HG02981 (cell line): ENCODE data around the gene GFRA4.

Source experiments
- ATAC-seq: cut with Tn5 transposase; IDR thresholded peaks from one replicate; pipeline ENCODE4 v1.9.1; 2021; ENCODE audit warnings: mild to moderate bottlenecking, moderate library complexity; ENCODE audit not compliant: unreplicated experiment

Gene GFRA4

DNA sequence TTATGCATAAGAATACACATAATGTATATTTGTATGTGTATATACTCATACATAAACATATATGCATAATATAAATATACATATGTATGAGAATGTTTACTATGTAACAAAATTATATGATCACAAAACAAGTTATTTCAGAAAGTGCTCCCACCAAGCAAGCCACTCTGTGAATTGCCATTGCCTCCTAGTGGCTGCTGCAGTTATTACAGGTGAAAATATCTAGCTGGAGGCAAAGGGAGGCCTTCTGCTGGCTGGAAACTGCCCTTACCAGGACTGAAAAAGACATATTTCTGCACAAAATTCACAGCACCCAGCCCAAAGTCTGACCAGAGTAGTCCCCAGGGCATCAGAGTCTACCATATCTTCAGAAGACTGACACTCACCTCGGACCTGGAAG is 33.0 kb upstream of the GFRA4 start:
- ATAC-seq, result no peak

DNA sequence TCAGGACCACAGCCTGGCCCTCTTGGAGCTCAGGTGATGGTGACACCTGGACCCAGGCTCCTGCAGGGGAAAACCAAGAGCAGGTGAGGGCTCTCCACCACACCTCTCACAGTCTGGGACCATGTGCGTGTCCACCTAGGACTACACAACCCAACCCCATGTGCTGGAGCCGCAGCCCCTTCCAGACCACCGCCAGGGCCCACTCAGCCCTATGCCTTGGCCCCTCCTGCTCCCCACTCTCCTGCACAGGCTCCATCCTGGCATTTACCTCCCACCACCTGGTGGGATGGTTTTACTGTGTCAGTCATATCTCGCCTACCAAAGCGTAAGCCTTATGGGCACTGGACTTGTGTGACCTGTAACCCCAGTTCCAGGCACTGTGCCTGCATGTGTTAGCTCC is 31.7 kb upstream of the GFRA4 start:
- no peak for ATAC-seq

DNA sequence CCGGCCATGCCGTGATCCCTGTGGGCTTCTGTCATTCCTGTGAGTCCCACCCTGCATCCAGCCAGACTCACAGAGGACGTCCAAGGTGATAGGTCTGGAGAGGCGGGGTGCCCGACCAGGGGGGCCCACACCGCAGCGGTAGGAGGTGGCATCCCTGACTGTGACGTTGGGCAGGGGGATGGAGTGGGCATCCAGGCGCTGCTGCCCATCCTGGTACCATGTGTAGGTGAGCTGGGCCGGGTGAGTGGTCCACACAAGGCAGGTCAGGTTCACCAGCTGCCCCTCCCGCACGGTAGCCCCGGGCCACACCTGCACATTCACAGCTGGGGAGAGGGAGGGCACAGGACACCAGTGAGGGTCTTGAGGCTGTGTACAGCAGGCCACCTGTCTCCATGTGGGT is 30.2 kb upstream of the GFRA4 start:
- ATAC-seq, result no peak

DNA sequence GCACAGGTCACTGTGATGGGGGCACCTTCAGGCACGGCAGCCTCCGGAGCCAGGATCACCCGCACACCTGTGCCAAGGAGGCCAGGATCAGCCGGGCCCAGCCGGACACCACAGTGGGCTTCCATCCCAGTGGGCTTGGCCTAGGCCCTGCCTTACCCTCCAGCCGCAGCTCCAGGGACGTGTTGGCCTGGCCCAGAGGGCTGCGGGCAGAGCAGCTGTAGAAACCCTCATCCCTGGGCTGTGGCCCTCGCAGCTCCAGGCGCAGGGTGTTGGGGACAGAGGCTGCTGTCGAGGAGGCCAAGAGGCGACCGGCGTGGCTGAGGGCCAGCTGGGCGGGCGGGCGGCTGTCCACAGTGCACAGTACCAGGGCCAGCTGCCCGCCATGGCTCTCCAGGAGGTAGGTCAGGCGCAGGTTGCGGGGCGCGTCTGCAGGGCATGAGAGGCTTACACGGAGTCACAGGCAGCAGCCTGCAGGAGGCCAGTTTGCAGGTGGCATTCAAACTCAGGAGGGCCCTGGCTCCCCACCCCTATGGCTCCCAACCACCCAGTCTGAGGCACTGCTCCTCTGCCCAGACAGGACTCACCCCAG is 29.6 kb upstream of the GFRA4 start:
- no peak for ATAC-seq

- no peak for ATAC-seq
Measured at GRCh38 chr20:3691897-3692296, 28.7 kb upstream of the GFRA4 start.

GRCh38 chr20:3691306-3691705 is 28.1 kb upstream of the GFRA4 start:
- ATAC-seq, result no peak

GRCh38 chr20:3690413-3690812 is 27.2 kb upstream of the GFRA4 start:
- ATAC-seq, result no peak

DNA sequence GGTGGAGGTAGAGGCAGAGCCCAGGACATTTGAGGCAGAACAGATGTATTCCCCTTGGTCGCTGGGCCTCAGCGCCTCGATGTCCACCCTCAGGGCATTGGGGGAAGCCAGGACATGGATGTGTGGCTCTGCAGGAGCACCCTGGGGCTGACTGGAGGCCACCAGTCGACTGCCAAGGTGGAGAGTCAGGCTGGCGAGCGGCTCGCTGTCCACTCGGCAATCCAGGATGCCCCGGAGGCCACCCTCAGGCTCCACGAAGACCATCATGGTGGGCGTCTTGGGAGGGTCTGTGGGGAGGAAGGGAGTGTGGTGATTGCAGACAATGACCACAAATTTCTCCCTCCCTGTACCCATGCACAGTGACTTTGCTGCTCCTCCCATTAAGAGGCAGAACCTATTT is 26.8 kb upstream of the GFRA4 start:
- ATAC-seq, result no peak

GRCh38 chr20:3687655-3688054 is 24.5 kb upstream of the GFRA4 start:
- ATAC-seq, result no peak

DNA sequence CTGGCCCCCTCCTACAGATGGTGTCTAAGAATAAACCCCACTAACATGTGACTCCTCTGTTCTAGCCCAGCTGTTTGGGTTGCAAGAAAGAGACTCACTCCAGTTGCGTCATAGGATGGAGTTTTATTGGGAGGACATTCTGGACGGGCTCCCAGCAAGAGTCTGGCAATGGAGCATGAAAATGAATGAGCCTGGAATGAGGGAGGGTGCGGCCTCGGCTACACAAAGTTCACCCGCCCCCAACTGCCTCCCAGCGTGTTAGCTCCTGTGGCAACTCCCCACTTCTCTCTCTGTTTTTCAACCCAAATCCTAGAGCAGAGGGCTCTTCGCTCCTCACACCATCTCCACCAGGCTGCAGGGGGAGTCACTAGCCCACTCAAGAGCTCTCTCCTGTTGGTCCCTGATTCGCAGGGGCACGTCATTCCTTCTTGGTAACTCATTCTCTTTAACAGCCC is 23.7 kb upstream of the GFRA4 start:
- no peak for ATAC-seq

DNA sequence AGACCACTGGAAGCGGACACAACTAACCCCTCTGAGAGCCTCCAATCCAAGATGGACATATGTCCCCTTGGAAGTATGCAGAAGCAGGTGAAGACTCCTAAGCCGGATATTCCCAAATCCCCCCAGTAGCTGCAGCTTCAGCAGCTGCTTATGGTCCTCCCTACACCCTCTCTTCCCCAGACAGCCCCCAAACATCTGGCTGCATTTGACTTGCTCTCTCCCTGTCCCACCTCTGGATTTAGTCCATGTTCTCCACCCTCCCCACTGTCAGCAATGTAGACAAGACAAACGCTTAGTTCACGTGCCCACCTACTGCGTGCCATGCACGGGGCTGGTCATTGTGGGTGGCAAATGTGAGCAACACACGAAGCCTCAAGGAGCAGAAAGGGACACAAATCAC is 23.2 kb upstream of the GFRA4 start:
- ATAC-seq, result no peak

DNA sequence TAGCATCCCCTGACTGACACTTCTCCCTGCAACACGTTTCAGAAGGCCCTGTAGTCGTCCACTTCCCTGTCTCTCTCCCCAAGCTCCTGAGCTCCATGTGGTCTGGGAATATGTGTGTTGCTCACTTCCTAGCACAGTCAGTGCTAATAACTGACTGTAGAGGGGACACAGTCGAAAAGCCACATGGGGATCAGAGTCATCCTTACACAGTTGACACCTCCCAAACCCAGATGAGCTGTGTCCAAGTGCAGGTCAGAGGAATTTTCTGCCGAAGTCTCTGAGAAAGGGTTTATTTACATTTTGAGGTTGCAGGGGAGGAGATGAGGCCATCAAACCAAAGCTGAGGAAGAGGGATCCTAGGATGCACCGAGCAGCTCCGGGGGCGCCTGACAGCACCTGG is 22.1 kb upstream of the GFRA4 start:
- no peak for ATAC-seq

DNA sequence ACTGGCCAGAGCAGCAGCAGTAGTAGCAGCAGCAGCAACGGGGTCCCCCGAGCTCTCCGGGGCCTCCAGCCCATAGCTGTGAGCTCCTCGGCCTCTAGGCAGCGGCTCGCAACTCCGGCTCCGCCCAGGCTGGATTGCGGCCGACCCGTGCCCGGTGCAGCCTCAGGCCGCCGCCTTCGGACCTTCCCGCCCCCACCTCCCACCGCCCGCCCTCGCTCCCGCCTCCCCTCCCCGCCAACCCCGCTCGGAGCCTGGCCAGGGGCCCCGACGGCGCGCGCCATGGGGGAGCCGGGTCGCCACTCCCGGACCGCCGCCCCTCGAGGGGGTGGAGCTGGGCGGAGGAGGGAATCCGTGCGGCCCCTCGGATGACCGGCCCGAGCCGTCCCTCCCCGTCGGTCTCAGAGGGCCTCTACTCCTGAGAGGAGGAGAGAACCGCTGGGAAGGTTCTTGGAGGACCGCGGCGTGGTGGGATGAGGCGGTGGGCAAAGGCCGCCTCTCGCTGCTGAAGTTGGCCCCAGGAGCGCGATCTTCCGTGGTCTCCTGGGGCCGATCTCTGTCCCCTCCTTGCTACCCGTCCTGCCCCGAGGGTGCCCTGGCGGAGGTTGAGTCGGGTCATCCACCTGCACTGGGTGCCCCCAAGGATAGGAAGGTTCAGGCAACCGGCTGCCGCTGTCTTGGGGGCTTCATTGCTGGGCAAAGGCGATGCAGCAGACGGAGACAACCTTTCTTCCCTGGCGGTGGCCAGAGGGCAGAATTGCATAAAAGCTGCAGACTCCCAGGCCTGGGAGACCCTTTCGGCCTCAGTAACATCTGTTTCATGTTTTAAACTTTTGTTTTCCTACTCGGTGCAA is 19.0 kb upstream of the GFRA4 start, which contains the start of gene ADAM33:
Gene ADAM33, minus strand, starts transcription at position 80 of the 851 bp plus-strand sequence. Its CDS starts 6 bp downstream, at position 74.
- ATAC-seq, result no peak

- ATAC-seq, result no peak
Measured at GRCh38 chr20:3681352-3681930, 18.2 kb upstream of the GFRA4 start.

DNA sequence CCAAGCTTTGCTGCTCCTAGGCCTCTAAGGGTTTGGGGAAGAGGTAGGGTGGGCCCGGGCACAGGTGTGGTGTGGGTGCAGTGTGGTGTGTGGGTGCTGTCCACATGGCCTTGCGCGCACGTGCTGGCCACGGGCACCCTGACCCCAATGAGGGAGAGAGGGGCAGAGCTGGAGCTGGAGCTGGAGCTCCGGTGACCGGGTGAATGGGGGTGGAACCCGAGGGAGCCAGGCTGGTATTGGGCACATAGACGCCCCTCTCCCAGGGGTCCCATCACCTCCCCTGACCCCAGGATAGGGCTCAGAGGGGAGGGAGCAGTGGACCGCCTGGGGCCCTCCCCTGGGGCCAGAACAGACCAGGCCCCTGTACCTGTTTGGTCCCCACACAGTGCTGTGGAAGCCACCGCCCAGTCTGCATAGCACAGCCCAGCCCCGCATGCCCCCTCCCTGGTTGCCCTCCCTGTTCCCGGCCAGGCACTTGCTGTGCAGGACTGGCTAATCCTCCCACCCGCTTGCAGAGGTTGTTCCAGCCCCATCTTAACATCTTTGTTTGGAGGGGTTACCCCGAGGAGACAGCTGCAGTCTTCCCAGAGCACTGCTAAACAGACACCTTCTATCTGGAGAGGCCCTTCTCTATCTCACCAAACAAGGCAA is 17.6 kb upstream of the GFRA4 start:
- no peak for ATAC-seq

DNA sequence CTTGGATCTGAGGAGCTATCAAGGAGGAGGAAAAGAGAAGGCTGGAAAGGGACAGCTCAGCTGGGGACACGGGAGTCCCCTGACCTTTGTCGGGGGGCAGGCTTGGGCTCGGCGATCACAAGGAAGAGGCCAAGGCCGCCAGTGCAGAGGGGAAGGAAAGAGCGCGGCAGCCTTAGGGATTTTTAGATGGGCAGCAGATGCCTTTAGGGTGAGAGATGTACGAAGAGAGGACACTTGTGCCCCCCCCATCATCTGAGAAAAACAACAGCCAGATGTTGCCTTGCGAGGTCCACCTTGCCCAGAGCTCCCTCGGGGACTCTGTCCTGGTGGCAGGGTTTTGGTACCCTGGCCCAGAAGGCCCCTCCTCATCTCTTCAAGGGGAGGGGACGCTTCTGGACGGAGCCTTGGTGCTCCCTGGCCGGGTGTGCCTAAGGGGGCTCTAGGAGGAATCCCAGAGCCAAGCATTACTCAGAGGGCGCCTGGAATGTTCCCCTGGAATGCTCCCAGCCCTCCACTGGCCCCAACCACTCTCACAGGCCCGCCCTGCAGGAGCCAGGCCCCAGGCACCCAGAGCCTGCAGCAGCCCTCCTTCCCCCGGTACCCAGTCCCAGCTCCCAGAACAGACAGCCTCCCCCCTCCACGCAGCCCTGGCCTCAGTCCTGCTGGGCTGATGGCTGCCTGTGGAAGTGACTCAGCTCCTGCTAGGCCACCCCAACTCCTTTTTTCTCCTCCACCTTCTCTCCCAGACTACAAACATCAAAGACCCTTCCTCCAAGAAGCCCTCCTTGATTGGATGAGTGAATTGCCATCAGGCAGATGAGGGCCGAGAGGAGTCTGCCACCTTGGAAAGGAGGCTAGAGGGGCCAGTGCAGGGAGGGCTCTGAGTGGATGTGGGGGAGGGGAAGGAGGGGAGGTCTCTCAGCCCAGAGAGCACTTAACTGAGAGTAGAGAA is 16.8 kb upstream of the GFRA4 start:
- no peak for ATAC-seq

- no peak for ATAC-seq
Measured at GRCh38 chr20:3678856-3679720, 15.9 kb upstream of the GFRA4 start.

DNA sequence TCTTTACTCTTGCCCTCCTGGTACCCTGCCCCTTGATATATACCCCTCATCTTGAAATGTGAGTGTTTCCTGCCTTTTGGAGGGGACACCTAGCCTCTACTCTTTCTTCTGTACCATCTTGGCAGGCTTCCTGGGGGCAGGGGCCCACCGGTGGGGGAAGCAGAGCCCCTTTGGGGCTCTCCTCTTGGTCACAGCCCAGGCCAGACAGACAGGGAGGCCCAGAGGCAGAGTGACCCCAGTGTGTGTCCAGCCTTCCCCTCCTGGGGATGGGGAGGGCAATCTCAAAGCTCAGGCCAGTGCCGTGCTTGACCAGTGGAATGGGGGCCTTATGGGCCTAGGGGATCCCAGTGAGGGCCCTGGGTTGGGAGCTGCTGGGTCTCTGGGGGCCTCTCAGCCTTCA is 15.0 kb upstream of the GFRA4 start:
- ATAC-seq, result no peak

- ATAC-seq, result no peak
Measured at GRCh38 chr20:3677733-3678132, 14.5 kb upstream of the GFRA4 start.
